WERI-Rb-1 (cell line): ENCODE measurements around the gene PRSS1.
"Not testable (repeated sequence)": the region's sequence is repeated elsewhere in the genome, so short reads cannot be mapped to it uniquely, and the experiment has no call there.

Source experiments
- DNase-seq: peaks from one replicate; pipeline ENCODE4 v3.0.0-alpha.2; 2020
- H3K27ac ChIP-seq: fragments of 250-450 bp; sonication (Bioruptor Pico); 2 replicates; pipeline ENCODE4 v1.5.1; 2020; ENCODE audit warnings: mild to moderate bottlenecking, moderate library complexity
- H3K27me3 ChIP-seq: fragments of 250-450 bp; sonication (Bioruptor Pico); 2 replicates; pipeline ENCODE4 v1.5.1; 2021; ENCODE audit warnings: mild to moderate bottlenecking, low read depth, moderate library complexity; ENCODE audit not compliant: insufficient read depth, severe bottlenecking
- H3K36me3 ChIP-seq: fragments of 250-450 bp; sonication (Bioruptor Pico); 2 replicates; pipeline ENCODE4 v1.5.1; 2020; ENCODE audit warnings: mild to moderate bottlenecking, moderate library complexity
- H3K4me3 ChIP-seq: 2 replicates; pipeline ENCODE4 v1.5.1; 2011; ENCODE audit warnings: low read depth, mild to moderate bottlenecking, control low read depth, low read length
- H3K9me3 ChIP-seq: fragments of 250-450 bp; sonication (Bioruptor Pico); 2 replicates; pipeline ENCODE4 v1.5.1; 2021; ENCODE audit warnings: mild to moderate bottlenecking, moderate library complexity; ENCODE audit not compliant: severe bottlenecking
- CTCF ChIP-seq: IDR thresholded peaks from 2 replicates; pipeline ENCODE4 v1.5.1; 2011; ENCODE audit warnings: low read depth, mild to moderate bottlenecking, control low read depth, inconsistent platforms, low read length

The PRSS1 gene

GRCh38 chr7:142740786-142741185, 8.5 kb upstream of the PRSS1 start:
- Histone ChIP-seq H3K4me3 (no peak overlapping the region), H3K9me3 (no peaks in the 10 kb centered on the region), H3K27me3 (no peaks in the 10 kb centered on the region), H3K27ac (no peak overlapping the region), H3K36me3 (no peaks in the 10 kb centered on the region)
- no peak for TF ChIP-seq CTCF
- DNase-seq, result no peak

GRCh38 chr7:142741932-142742331, 7.3 kb upstream of the PRSS1 start:
- not testable (repeated sequence) for H3K4me3 ChIP-seq, H3K27me3 ChIP-seq, DNase-seq, H3K9me3 ChIP-seq, H3K36me3 ChIP-seq, H3K27ac ChIP-seq

- no peak for TF ChIP-seq CTCF
- no peak for DNase-seq
- no peak overlapping the region for H3K4me3 ChIP-seq
Measured at GRCh38 chr7:142745091-142745635, 4.1 kb upstream of the PRSS1 start.

GRCh38 chr7:142745745-142746144, 3.5 kb upstream of the PRSS1 start:
- peak; percentile 30 for DNase-seq
- H3K36me3 ChIP-seq, result no peaks in the 10 kb centered on the region
- H3K4me3 ChIP-seq, result no peak overlapping the region
- H3K9me3 ChIP-seq, result no peaks in the 10 kb centered on the region
- no peaks in the 10 kb centered on the region for H3K27me3 ChIP-seq
- H3K27ac ChIP-seq, result no peak overlapping the region
- TF ChIP-seq CTCF, result no peak

More at GRCh38 chr7:142745091-142745635, 4.1 kb upstream of the PRSS1 start:
- Histone ChIP-seq H3K27me3 (no peaks in the 10 kb centered on the region), H3K27ac (no peak overlapping the region), H3K36me3 (no peaks in the 10 kb centered on the region), H3K9me3 (no peaks in the 10 kb centered on the region)

- Histone ChIP-seq H3K36me3 (no peaks in the 10 kb centered on the region), H3K27ac (no peak overlapping the region), H3K4me3 (no peak overlapping the region), H3K27me3 (no peaks in the 10 kb centered on the region), H3K9me3 (no peaks in the 10 kb centered on the region)
- no peak for TF ChIP-seq CTCF
- no peak for DNase-seq
Measured at GRCh38 chr7:142746264-142746663, 3.0 kb upstream of the PRSS1 start.

- H3K36me3 ChIP-seq, H3K27ac ChIP-seq, H3K9me3 ChIP-seq: not testable (repeated sequence)
Measured at GRCh38 chr7:142748410-142748809, 862 bp upstream of the PRSS1 start.

GRCh38 chr7:142750321-142750938, 1.2 kb downstream of the PRSS1 start:
- H3K36me3 ChIP-seq, result no peaks in the 10 kb centered on the region
- H3K4me3 ChIP-seq, result no peak overlapping the region
- H3K9me3 ChIP-seq, result peaks cover 2% of the 10 kb centered on the region
- H3K27me3 ChIP-seq, result no peaks in the 10 kb centered on the region
- no peak for TF ChIP-seq CTCF
- no peak for DNase-seq
- no peak overlapping the region for H3K27ac ChIP-seq

More at GRCh38 chr7:142748410-142748809, 862 bp upstream of the PRSS1 start:
- not testable (repeated sequence) for H3K27me3 ChIP-seq, DNase-seq, H3K4me3 ChIP-seq

- H3K4me3 ChIP-seq, H3K27ac ChIP-seq, H3K36me3 ChIP-seq, DNase-seq, H3K9me3 ChIP-seq, H3K27me3 ChIP-seq: not testable (repeated sequence)
Measured at GRCh38 chr7:142751526-142752175, 2.4 kb downstream of the PRSS1 start.
